Skeletal muscle cell (primary cell): ENCODE results near the gene POC1A.
"Not testable (repeated sequence)": the region's sequence is repeated elsewhere in the genome, so short reads cannot be mapped to it uniquely, and the experiment has no call there.

ENCODE experiments used
- DNase-seq: peaks from one replicate; pipeline ENCODE4 v3.0.0-alpha.2; 2010; ENCODE audit warnings: low read depth
- H3K4me3 ChIP-seq: 2 replicates; pipeline ENCODE4 v1.5.1; 2011; ENCODE audit warnings: low read depth, mild to moderate bottlenecking, control low read depth, low read length, moderate library complexity

The POC1A gene

DNA sequence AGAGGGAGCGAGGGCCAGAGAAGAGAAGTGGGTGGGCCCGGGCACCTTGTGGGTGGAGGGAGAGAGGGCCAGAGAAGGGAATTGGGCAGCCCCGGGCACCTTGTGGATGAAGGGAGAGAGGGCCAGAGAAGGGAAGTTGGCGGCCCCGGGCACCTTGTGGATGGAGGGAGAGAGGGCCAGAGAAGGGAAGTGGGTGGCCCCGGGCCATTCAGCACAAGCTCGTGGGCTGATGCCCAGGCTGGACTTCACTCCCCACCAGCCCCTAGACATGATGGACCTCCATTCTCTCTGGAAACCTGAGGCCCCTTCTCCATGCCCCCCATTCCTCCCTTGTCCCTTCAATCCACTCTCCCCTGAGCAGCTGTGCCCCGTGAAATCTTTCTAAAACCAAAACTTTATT, 113.6 kb downstream of the POC1A start:
- no peak for DNase-seq
- no peak overlapping the region for H3K4me3 ChIP-seq

DNA sequence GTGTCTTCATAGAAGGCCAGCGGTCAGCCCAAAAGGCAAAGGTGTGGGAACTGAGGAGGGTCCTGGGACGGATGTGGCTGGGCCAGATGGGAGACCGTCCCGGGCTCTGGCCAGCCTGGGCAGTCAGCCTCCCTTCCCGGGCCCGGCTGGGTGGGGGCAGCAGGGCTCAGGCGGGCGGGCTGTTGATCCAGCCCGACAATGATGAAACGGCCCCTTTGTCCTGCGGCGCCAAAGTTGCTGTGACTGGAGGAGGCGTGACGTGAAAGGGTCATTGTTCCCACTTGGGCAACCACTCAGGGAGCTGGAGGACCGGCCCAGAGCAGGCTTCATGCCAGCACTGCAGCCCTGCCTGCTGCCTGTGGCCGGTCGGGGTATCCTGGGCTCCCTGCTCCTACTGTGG, 114.4 kb downstream of the POC1A start:
- DNase-seq = no peak
- no peak overlapping the region for H3K4me3 ChIP-seq

DNA sequence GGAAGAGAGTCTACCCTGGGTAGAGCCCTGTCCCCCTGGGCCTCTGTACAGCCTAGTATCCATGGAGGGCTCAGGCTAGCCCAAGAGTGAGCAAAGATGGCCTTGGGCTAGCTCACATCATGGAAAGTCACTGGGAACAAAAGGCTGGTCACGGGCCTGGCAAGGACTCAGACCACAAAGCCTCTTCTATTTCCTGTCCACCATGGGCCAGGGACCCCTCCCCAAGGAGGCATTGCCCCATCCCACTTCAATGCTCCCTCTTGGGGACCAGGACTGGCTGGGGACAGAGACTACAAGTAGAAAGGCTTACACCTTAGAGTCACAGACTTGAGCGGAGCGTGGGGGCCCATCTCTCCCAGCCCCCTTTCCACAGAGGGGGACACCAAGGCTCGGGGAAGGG, 114.8 kb downstream of the POC1A start:
- no peak for DNase-seq
- H3K4me3 ChIP-seq = no peak overlapping the region

DNA sequence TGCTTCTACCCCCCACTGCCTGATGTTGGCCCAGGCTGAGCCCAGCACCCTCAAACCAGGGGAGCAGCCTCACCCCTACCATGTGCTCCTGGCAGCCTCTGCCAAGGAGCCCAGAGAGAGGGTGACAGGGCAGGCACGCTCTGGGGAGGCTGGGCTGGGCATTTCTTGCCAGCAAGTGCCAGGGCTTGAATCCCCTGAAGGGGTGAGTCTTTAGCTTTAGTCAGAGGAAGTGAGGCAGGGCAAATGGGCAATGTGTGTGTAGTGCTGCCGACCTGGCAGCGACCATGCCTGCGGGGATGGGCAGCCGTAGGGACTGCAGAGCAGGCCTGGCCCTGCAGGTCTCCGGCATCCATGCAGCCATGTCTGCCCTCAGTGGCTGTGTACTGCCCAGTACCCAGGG, 116.0 kb downstream of the POC1A start:
- no peak for DNase-seq
- no peak overlapping the region for H3K4me3 ChIP-seq

DNA sequence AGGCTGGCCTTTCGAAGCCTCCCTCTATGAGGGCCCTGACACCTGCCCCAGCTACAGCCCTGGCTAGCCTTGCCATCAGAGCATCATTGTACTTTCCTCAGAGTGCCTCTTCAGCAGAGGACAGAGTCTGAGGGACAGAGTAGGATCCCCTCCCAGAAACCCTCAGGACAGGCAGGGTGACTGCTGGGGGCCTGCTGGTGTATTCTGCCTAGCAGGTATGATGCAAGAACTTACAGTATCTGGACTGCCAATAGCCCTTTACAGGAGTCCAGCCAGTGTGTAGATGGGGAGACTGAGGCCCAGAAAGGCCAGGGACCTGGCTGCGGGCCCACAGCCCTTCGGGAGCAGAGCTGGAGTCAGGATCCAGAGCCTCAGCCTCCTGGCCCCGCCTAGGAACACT, 116.9 kb downstream of the POC1A start:
- DNase-seq = no peak
- no peak overlapping the region for H3K4me3 ChIP-seq

DNA sequence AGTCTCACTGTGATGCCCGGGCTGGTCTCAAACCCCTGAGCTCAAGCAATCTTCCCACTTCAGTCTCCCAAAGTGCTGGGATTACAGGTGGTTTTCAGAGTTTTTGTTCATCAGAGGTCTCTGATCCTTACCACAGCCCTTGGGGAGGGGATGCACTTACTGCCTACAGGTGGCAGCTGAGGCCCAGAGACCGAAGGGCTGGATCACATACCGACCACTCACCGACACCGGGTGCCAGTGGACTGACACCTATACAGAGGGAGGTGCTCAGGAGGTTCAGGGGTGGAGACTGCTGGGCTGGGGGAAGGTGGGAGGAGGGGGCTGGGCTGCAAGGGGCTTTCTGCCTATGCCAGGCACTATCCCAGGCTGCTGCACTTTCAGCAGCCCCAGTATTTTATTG, 117.4 kb downstream of the POC1A start:
- no peak for DNase-seq
- no peak overlapping the region for H3K4me3 ChIP-seq

DNA sequence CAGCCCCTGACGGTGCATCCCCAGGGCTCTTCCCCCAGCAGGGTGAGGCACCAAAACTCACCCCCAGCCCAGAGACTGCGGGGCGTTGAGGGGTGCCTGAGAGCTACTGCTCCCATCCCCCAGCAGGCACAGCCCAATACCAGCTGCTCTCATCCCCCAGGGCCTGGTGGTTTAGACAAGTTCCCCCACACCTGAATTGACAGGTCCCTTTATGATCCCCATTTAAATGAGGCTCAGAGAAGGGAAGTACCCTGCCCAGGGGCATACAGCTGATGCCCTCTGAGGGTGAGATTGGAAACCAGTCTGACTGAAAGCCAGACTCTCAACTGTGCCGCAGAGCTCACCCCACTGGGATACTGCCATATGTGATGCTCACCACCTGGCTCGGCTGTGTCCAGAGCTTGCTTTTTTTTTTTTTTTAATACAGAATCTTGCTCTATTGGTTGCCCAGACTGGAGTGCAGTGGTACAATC, 118.0 kb downstream of the POC1A start:
- DNase-seq = no peak
- no peak overlapping the region for H3K4me3 ChIP-seq

DNA sequence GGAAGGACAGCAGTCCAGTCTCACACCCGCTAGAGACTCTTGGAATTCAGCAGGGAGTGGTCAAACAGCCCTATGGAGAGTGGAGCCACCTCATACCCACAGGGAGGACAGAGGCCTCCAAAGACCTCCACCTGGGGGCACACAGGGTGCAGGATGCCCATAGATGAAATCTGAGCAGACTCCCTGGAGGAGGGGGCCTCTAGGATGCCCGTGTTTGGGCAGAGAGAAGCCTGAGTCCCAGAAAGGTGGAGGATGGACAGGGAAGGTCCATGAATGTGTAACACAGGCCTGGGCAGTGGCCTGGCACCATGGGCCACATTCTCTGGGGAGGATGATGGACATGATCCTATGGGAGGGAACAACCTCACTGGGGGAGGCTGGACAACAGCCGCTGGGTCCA, 119.6 kb downstream of the POC1A start:
- no peak overlapping the region for H3K4me3 ChIP-seq
- no peak for DNase-seq

DNA sequence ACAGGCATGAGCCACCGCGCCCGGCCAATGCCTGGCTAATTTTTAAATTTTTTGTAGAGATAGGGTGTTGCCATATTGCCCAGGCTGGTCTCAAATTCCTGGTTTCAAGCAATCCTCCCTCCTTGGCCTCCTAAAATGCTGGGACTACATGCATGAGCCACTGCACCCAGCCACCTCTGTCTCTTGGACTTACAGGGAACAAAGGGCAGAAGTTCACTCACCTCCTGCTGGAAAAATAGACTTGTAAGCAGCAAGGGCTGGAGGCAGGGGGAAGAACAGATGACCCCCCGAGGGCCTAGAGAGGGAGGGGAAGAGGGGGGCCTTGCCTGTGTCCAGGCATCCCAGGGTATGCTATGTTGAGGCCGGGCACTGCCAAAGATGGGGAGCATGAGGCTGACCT, 120.0 kb downstream of the POC1A start:
- no peak for DNase-seq
- H3K4me3 ChIP-seq = no peak overlapping the region

DNA sequence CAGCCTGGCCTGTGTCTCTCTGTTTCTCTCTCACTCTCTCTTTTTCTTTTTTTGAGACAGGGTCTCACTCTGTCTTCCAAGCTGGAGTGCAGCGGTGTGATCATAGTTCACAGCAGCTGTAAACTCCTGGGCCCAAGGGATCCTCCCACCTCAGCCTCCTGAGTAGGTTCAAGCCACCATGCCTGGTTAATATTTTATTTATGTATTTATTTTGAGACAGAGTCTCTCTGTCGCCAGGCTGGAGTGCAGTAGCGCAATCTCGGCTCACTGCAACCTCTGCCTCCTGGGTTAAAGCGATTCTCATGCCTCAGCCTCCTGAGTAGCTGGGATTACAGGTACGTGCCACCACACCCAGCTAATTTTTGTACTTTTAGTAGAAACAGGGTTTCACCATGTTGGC, 120.5 kb downstream of the POC1A start:
- DNase-seq, H3K4me3 ChIP-seq: not testable (repeated sequence)

DNA sequence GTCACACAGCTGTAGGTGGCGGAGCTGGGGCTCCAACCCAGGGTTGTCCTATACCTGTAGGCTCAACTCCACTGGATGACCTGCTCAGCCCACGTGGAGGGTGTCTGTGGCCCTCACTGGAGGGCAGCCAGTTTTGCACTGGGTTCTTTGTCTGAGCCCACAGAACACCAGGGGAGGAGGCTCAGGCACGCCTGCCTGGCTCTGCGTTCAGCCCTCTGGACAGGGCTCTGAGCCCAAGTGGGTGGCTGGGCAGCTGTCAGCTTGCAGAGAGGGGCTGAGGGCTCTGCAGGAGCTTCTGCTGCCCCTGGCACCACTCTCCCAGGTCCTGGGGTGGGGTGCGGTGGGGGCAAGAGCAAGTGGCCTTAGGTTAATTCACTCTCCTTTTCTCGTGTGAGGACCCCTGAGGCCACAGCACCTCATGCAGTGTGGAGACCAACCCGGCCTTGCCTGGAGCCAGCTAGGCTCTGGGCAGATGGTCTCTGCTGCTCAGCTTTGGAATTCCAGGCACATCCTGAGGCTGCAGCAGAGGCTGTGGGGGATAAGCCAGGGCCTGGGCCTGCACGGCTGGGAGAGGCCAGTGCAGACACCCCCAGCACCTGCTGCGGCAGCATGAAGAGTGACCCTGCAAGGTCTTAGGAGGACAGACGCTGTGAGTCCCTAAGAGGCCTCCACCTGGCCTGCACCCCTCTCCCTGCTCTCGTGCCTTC, 121.4 kb downstream of the POC1A start:
- no peak overlapping the region for H3K4me3 ChIP-seq
- DNase-seq = no peak

DNA sequence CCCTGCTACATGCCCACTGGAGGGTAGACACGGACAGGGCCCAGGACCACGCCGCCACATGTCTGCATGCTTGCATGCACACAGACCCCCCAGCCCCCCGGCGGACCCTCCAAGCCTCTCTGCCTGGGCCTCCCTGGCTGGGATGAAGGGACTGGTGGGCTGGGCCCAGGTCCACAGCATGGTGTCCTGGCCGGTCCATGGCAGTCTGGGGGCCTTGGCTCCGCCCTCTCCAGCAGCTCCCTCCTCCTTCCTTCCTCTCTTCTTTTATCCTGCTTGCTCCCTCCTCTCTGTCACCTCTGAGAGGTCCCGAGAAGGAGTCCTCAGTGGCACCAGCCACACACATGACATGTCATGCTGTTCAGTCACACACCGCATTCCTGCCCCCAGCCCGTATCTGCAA, 122.3 kb downstream of the POC1A start:
- DNase-seq = no peak
- no peak overlapping the region for H3K4me3 ChIP-seq

DNA sequence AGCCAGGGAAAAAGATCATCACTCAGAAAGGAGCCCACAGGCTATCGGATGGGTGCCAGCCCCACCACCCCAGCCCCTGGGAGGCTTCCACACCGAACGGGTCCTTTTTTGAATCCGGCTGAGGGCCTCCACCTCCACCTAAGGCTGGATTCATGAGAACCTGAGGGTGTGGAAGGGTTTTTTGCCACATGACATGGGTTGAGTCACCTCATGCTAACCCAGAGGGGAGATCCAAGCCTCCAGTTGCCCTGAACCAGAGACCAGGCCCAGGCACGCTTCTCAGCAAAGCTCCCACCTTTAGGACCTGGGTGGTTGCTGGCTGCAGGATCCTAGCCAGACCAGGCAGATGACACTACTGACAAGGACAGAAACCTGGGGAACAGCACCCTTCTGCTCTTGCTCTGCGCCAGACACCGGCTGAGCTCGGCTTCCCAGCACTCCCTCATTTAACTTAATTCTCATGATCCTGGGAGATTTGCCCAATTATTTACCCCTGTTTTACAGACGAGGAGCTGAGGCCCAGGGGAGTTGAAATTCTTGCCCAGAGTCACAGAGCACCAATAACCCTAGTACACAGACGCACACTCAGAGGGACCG, 123.4 kb downstream of the POC1A start:
- DNase-seq = no peak
- H3K4me3 ChIP-seq = no peak overlapping the region

DNA sequence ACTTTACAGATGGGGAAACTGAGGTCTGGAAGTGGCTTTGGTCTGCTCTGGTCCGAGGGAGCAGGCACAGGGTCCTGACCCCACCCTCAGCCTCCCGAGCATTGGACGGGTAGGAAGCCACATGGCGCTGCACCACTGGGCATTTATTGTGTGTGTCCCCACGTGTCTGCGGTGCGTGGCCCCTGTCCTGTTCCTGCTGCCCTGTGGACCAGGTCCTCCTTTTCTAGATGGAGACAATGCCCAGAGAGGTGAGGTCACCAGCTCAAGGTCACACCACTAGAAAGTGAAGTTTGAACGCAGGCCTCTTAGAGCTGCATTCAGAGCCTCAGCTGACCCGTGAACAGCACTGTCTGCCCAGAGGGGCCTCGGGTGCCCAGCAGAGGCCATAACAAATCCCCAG, 124.7 kb downstream of the POC1A start:
- no peak for DNase-seq

DNA sequence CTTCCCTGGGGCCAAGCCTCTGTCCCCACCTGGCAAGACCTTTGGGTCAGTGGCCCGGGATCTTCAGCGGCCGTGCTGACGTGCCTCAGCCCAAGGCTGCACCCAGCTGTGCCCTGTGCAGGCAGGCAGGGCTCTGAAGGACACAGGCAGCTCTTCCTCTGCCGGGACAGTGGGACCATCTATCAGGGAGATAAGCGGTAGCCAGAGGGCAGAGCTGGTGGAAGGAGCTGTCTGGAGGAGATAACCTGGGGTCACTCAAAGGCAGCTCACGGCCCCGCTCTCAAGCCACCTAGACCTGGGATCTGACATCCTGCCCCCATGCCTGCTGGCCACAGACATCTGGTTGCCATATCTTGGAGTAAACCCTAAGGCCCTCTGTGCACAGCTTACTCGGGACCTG, 125.2 kb downstream of the POC1A start:
- DNase-seq = no peak
- H3K4me3 ChIP-seq = no peak overlapping the region

More for the DNA sequence above, 124.7 kb downstream of the POC1A start:
- H3K4me3 ChIP-seq = no peak overlapping the region

DNA sequence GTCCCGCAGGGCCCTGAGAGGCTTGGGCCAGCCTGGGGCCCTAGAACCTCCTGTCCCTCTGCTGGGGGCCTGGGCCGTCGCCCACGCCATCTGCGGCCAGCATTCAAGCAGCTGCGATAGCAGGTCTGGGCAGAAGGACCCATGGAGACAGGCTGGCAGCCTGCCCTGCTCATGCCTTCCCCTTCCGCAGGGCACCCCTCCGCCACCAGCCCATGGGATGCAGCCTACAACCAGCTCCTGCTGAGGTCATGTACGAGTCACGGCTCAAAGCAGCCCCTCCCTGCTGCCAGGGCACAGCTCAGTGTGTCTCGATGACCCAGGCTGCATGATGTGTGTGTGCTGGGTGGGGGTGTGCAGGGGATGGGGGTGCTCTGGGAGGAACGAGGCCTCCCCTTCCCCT, 125.7 kb downstream of the POC1A start:
- no peak overlapping the region for H3K4me3 ChIP-seq
- no peak for DNase-seq

DNA sequence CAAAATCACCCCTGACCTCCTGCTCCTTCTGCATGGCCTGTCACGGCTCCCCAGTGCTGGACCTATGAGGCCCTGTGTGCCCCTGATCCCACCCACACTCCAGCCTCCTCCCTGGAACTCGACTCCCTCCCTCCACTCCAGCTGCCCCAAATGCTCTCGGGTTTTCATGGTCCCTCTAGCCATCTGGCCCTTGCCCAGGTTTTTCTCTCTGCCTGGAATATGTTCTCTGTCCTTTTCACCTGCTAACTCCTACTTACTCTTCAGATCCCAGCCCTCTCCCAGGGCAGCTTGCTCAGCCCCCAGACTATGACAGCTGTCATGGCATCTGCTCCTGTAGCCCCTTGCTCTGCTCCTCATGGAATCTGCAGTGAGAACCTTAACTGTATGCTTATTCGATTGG, 128.2 kb downstream of the POC1A start:
- DNase-seq = peak; percentile 16
- H3K4me3 ChIP-seq = no peak overlapping the region

DNA sequence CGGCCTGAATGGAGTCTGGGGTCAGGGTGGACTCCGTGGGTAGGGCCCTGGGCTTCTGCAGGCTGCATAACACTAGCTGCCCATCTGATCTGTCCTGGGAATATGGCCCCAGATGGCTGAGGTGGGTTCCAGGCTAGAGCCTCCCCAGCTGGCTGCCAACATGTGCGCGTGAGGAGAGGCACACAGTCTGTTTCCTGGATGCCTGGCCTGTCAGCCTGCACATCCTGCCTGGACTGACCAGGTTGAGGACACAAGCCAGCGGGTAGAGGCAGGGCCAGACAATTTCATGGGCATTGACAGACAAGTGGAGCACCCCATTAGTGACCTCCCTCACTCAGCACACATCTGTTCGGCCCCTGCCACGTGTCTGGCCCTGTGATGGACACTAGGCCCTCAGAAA, 128.8 kb downstream of the POC1A start:
- DNase-seq = no peak
- H3K4me3 ChIP-seq = no peak overlapping the region
